H1 (cell line): Measurements from ENCODE around the gene DMWD. TPM values are rescaled to one million over a fixed set of nuclear protein-coding genes. Genes with fewer than 3 reads are reported as not detected.

Source experiments
- CTCF ChIA-PET: fragments of 300-600 bp; sonication (Branson Sonifier 250); formaldehyde crosslinking; loops from one replicate; lab custom pipeline; 2021; ENCODE audit not compliant: partially characterized antibody; lab: Charles Lee
- POLR2A ChIA-PET: fragments of 300-600 bp; sonication (Branson Sonifier 250); formaldehyde crosslinking; loops from one replicate; lab custom pipeline; 2021; ENCODE audit warnings: inconsistent platforms; ENCODE audit not compliant: partially characterized antibody; lab: Charles Lee
- DNase-seq, 2 experiments: peaks; one replicate each; pipeline versions ENCODE4 v3.0.0 to v3.0.0-alpha.2; 2010 to 2022; ENCODE audit warnings: low spot score in 2 of 2, low read depth in 1 of 2, mixed read lengths in 1 of 2
- FAIRE-seq: peaks from 2 replicates; lab custom pipeline; 2011; peaks lifted over from hg19 to GRCh38; lab: Jason Lieb, UNC
- H2AFZ ChIP-seq: 2 replicates; pipeline ENCODE4 v1.8.1; 2012; ENCODE audit warnings: low read length, inconsistent platforms
- H2AK5ac ChIP-seq: 2 replicates; pipeline ENCODE4 v1.6.1; 2013; ENCODE audit warnings: low read depth, low read length
- H2BK120ac ChIP-seq: replicated peaks from 2 replicates; pipeline ENCODE3; 2013; ENCODE audit warnings: low read depth, low read length, inconsistent platforms
- H2BK12ac ChIP-seq: 2 replicates; pipeline ENCODE4 v1.6.1; 2013; ENCODE audit warnings: low read depth, low read length
- H2BK15ac ChIP-seq: 2 replicates; pipeline ENCODE4 v1.6.1; 2013; ENCODE audit warnings: low read length
- H2BK20ac ChIP-seq: 2 replicates; pipeline ENCODE4 v1.6.1; 2013; ENCODE audit warnings: low read length
- H2BK5ac ChIP-seq: 2 replicates; pipeline ENCODE4 v1.6.1; 2013; ENCODE audit warnings: low read depth, low read length
- H3K14ac ChIP-seq: 2 replicates; pipeline ENCODE4 v1.6.1; 2013; ENCODE audit warnings: inconsistent platforms; ENCODE audit not compliant: insufficient read length
- H3K18ac ChIP-seq: 2 replicates; pipeline ENCODE4 v1.6.1; 2013; ENCODE audit warnings: low read length; ENCODE audit errors: extremely low read depth
- H3K23ac ChIP-seq: 2 replicates; pipeline ENCODE4 v1.6.1; 2013; ENCODE audit warnings: inconsistent platforms; ENCODE audit not compliant: insufficient read length
- H3K23me2 ChIP-seq: 2 replicates; pipeline ENCODE4 v1.6.1; 2013; ENCODE audit warnings: low read depth, low read length
- H3K27ac ChIP-seq: 2 replicates; pipeline ENCODE4 v1.6.1; 2011; ENCODE audit warnings: low read depth, low read length, inconsistent platforms
- H3K27me3 ChIP-seq, 4 experiments: replicated peaks in 1 of 4; 1 replicate in 1 of 4; 2 replicates in 3 of 4; pipeline versions ENCODE4 v1.6.1 to v1.8.1; 2011 to 2013; ENCODE audit warnings: low read length in 3 of 4, mild to moderate bottlenecking in 3 of 4, inconsistent platforms in 2 of 4, mixed read lengths in 2 of 4, moderate library complexity in 1 of 4; ENCODE audit not compliant: control insufficient read depth in 3 of 4, insufficient read depth in 3 of 4; ENCODE audit errors: extremely low read depth in 1 of 4
- H3K36me3 ChIP-seq, 4 experiments: 2 replicates each; pipeline versions ENCODE4 v1.6.1 to v1.8.1; 2011 to 2013; ENCODE audit warnings: mild to moderate bottlenecking in 4 of 4, low read length in 3 of 4, moderate library complexity in 2 of 4, control low read depth in 1 of 4, inconsistent platforms in 1 of 4; ENCODE audit not compliant: insufficient read depth in 4 of 4, control insufficient read depth in 2 of 4
- H3K4ac ChIP-seq: replicated peaks from 2 replicates; pipeline ENCODE3; 2013; ENCODE audit warnings: low read length, low read depth, mixed read lengths, inconsistent platforms; ENCODE audit not compliant: insufficient read length
- H3K4me1 ChIP-seq, 4 experiments: replicated peaks in 1 of 4; 1 replicate in 1 of 4; 2 replicates in 3 of 4; pipeline versions ENCODE4 v1.6.1 to v1.8.1; 2011 to 2013; ENCODE audit warnings: low read length in 3 of 4, inconsistent platforms in 2 of 4, mixed read lengths in 1 of 4; ENCODE audit not compliant: insufficient read depth in 4 of 4, control insufficient read depth in 3 of 4
- H3K4me2 ChIP-seq, 2 experiments: 2 replicates each; pipeline versions ENCODE4 v1.6.1 to v1.8.1; 2011 to 2013; ENCODE audit warnings: low read depth in 2 of 2, low read length in 2 of 2, control low read depth in 1 of 2, inconsistent platforms in 1 of 2, mild to moderate bottlenecking in 1 of 2; ENCODE audit not compliant: insufficient read depth in 1 of 2
- H3K4me3 ChIP-seq, 4 experiments: fragments of 200-600, 300-600 bp in 1 of 4; sonication (generic), shearing (Covaris generic), sonication (Bioruptor Twin) in 1 of 4; 2 replicates each; pipeline versions ENCODE4 v1.5.1 to v1.8.1; 2011 to 2016; ENCODE audit warnings: low read length in 4 of 4, low read depth in 3 of 4, control low read depth in 2 of 4, inconsistent platforms in 2 of 4, mild to moderate bottlenecking in 2 of 4, mixed read lengths in 1 of 4, moderate library complexity in 1 of 4; ENCODE audit not compliant: insufficient read depth in 2 of 4; ENCODE audit errors: extremely low read depth in 1 of 4
- H3K56ac ChIP-seq: replicated peaks from 2 replicates; pipeline ENCODE3; 2013; ENCODE audit warnings: low read depth, mild to moderate bottlenecking, mixed read lengths, low read length, inconsistent platforms; ENCODE audit not compliant: insufficient read length
- H3K79me1 ChIP-seq: 2 replicates; pipeline ENCODE4 v1.6.1; 2013; ENCODE audit warnings: low read depth, low read length, control low read depth
- H3K79me2 ChIP-seq, 2 experiments: 2 replicates each; pipeline versions ENCODE4 v1.6.1 to v1.8.1; 2012 to 2013; ENCODE audit warnings: low read length in 2 of 2, mild to moderate bottlenecking in 2 of 2, inconsistent platforms in 1 of 2; ENCODE audit not compliant: insufficient read depth in 2 of 2, control insufficient read depth in 1 of 2
- H3K9ac ChIP-seq, 4 experiments: replicated peaks in 1 of 4; 1 replicate in 1 of 4; 2 replicates in 3 of 4; pipeline versions ENCODE4 v1.6.1 to v1.8.1; 2011 to 2013; ENCODE audit warnings: low read depth in 3 of 4, low read length in 3 of 4, control low read depth in 2 of 4, mild to moderate bottlenecking in 2 of 4, moderate library complexity in 2 of 4, inconsistent platforms in 1 of 4; ENCODE audit errors: extremely low read depth in 1 of 4
- H3K9me3 ChIP-seq, 2 experiments: 2 replicates each; pipeline versions ENCODE4 v1.6.1 to v1.8.1; 2012 to 2013; ENCODE audit warnings: mild to moderate bottlenecking in 2 of 2, moderate library complexity in 2 of 2, control low read depth in 1 of 2, inconsistent platforms in 1 of 2, low read depth in 1 of 2, low read length in 1 of 2, mixed read lengths in 1 of 2; ENCODE audit not compliant: insufficient read depth in 2 of 2
- H4K20me1 ChIP-seq, 2 experiments: replicated peaks in 1 of 2; 2 replicates each; pipeline versions ENCODE3 to v1.8.1; 2011 to 2013; ENCODE audit warnings: inconsistent platforms in 2 of 2, low read length in 2 of 2, mild to moderate bottlenecking in 1 of 2; ENCODE audit not compliant: insufficient read depth in 2 of 2, control insufficient read depth in 1 of 2
- H4K5ac ChIP-seq: 2 replicates; pipeline ENCODE4 v1.6.1; 2013; ENCODE audit warnings: low read length, low read depth, mixed read lengths, inconsistent platforms; ENCODE audit not compliant: insufficient read length
- H4K8ac ChIP-seq: 2 replicates; pipeline ENCODE4 v1.8.0; 2013; ENCODE audit warnings: mild to moderate bottlenecking, moderate library complexity, low read length, inconsistent platforms; ENCODE audit not compliant: insufficient read depth; ENCODE audit errors: extremely low read depth
- H4K91ac ChIP-seq: replicated peaks from 2 replicates; pipeline ENCODE3; 2013; ENCODE audit warnings: low read length, mixed read lengths, inconsistent platforms; ENCODE audit not compliant: insufficient read length
- BCL11A ChIP-seq, 2 experiments: IDR thresholded peaks; one replicate each; pipeline ENCODE4 v1.6.1; 2011; ENCODE audit warnings: low read depth in 2 of 2, low read length in 2 of 2, mild to moderate bottlenecking in 2 of 2
- CHD1 ChIP-seq: IDR thresholded peaks from 2 replicates; pipeline ENCODE4 v1.6.1; 2012; ENCODE audit warnings: low read depth, low read length, improper control_type of control experiment
- EP300 ChIP-seq, 2 experiments: IDR thresholded peaks; 1 replicate in 1 of 2; 2 replicates in 1 of 2; pipeline ENCODE4 v1.6.1; 2011 to 2012; ENCODE audit warnings: low read depth in 2 of 2, low read length in 2 of 2, mild to moderate bottlenecking in 2 of 2, borderline replicate concordance in 1 of 2, inconsistent platforms in 1 of 2, moderate library complexity in 1 of 2
- GTF2F1 ChIP-seq: IDR thresholded peaks from 2 replicates; pipeline ENCODE4 v1.6.1; 2012; ENCODE audit warnings: low read depth, low read length, improper control_type of control experiment, borderline replicate concordance
- HDAC6 ChIP-seq: IDR thresholded peaks from one replicate; pipeline ENCODE4 v1.7.1; 2012; ENCODE audit warnings: low read depth, mild to moderate bottlenecking, inconsistent platforms, low read length, moderate library complexity
- JUND ChIP-seq: IDR thresholded peaks from 2 replicates; pipeline ENCODE4 v1.6.1; 2011; ENCODE audit warnings: mild to moderate bottlenecking, improper control_type of control experiment, low read length
- KDM5A ChIP-seq: fragments of 200-600 bp; IDR thresholded peaks from 2 replicates; pipeline ENCODE4 v1.7.1; 2012; ENCODE audit warnings: mild to moderate bottlenecking, low read length, inconsistent platforms, mixed read lengths
- POLR2A ChIP-seq, 2 experiments: IDR thresholded peaks; 1 replicate in 1 of 2; 2 replicates in 1 of 2; pipeline ENCODE4 v1.6.1; 2011; ENCODE audit warnings: low read depth in 2 of 2, low read length in 2 of 2, mild to moderate bottlenecking in 2 of 2; ENCODE audit errors: control extremely low read depth in 1 of 2
- POU5F1 ChIP-seq: IDR thresholded peaks from 2 replicates; pipeline ENCODE4 v1.6.1; 2011; ENCODE audit warnings: low read depth, mild to moderate bottlenecking, low read length, moderate library complexity
- RBBP5 ChIP-seq: IDR thresholded peaks from 2 replicates; pipeline ENCODE4 v1.7.1; 2012; ENCODE audit warnings: low read depth, mild to moderate bottlenecking, inconsistent platforms, low read length, moderate library complexity, borderline replicate concordance
- SP4 ChIP-seq: IDR thresholded peaks from 2 replicates; pipeline ENCODE4 v1.6.1; 2012; ENCODE audit warnings: low read length, inconsistent platforms
- YY1 ChIP-seq: IDR thresholded peaks from 2 replicates; pipeline ENCODE4 v1.6.1; 2011; ENCODE audit warnings: low read depth, mild to moderate bottlenecking, low read length
- ZNF274 ChIP-seq: IDR thresholded peaks from 2 replicates; pipeline ENCODE4 v1.7.0; 2012; ENCODE audit warnings: low read length, borderline replicate concordance; ENCODE audit errors: extremely low read depth
- WGBS, 2 experiments: shearing (Covaris generic) in 1 of 2; methylation state at CpG; one replicate each; pipeline versions ENCODE4 v1.1.6 to v1.1.7; 2013 to 2015; ENCODE audit warnings: low lambda C conversion rate in 2 of 2, mixed read lengths in 2 of 2, inconsistent platforms in 1 of 2, low coverage in 1 of 2, missing lambda C conversion rate in 1 of 2; ENCODE audit not compliant: insufficient replicate concordance in 2 of 2, insufficient coverage in 1 of 2, insufficient read length in 1 of 2; ENCODE audit errors: extremely low coverage in 1 of 2, missing lambda C conversion rate in 1 of 2; 5-methylcytosine and 5-hydroxymethylcytosine counted together
- polyA plus RNA-seq, 7 experiments: library from polyadenylated mRNA; depleted of rRNA in 3 of 7; stranded (reverse) in 5 of 7; unstranded in 2 of 7; fragments of >200 nt in 5 of 7; fragments of 200-250 nt in 2 of 7; gene quantifications; 1 replicate in 5 of 7; 2 replicates in 1 of 7; 4 replicates in 1 of 7; pipeline versions ENCODE4 v1.2.1 to v1.2.3, GENCODE V29; 2011 to 2013; ENCODE audit warnings: missing spikeins in 2 of 7, mixed read lengths in 2 of 7
- total RNA-seq: library from RNA; stranded (reverse); fragmentation: NEBNext Ultra II Directional; extraction: Animal tissue kit (Norgen Biotek cat#: 25700); gene quantifications from 2 replicates; pipeline ENCODE4 v1.2.1, GENCODE V29; 2021
- TF ChIP-seq, protein P1 (sequence below): IDR thresholded peaks from 2 replicates; pipeline ENCODE4 v1.6.1; 2011; ENCODE audit warnings: low read length, improper control_type of control experiment

DMWD gene
- total and polyA plus RNA-seq, 2 of the 8 experiments (the other 6 are each of a cell fraction or from before 2014, with no cell fraction given), result 13.6 to 41.0 TPM

GRCh38 chr19:45784096-45784495 lies 8.5 kb downstream of the DMWD start:
- no peak overlapping the region for H4K8ac ChIP-seq
- H3K4me1 ChIP-seq, result peaks cover 3 to 23% (median 14%) of the 10 kb centered on the region in 4 experiments
- H4K5ac ChIP-seq, result no peak overlapping the region
- no peak overlapping the region for H2AFZ ChIP-seq
- 0 out of 2 replicates have a peak, but pooled peaks cover 4% of the 10 kb centered on the region for H3K79me1 ChIP-seq
- H3K4me2 ChIP-seq, result no peak overlapping the region
- H3K23me2 ChIP-seq, result peaks cover 2% of the 10 kb centered on the region; the same call in 1 of the 2 replicates
- no peak overlapping the region for H3K4ac ChIP-seq
- H3K9me3 ChIP-seq, result no peaks in the 10 kb centered on the region
- no peak for FAIRE-seq
- no peak overlapping the region for H3K4me3 ChIP-seq
- no peak overlapping the region for H2BK15ac ChIP-seq
- ChIA-PET POLR2A (interaction anchor here (0.9 to 9.5 kb wide), 5 partner anchors 8 to 33 kb away, joined by 3 to 133 read pairs (median 4); partner anchors contain the start of genes DMWD and SIX5), CTCF (interaction anchor here (1.8 to 2.7 kb wide), 2 partner anchors 10 to 15 kb away, joined by 8 to 9 read pairs; no protein-coding TSS in a partner anchor)
- no peak overlapping the region for H2AK5ac ChIP-seq
- no peak overlapping the region for H2BK20ac ChIP-seq
- H3K27me3 ChIP-seq, result peaks cover 0 to 6% (median 0%) of the 10 kb centered on the region in 4 experiments; a peak in 1 of 7 replicates
- no peak overlapping the region for H3K56ac ChIP-seq
- H3K14ac ChIP-seq, result no peak overlapping the region
- H3K27ac ChIP-seq, result no peak overlapping the region
- no peak overlapping the region for H4K91ac ChIP-seq
- H3K36me3 ChIP-seq, result peaks cover 4 to 23% (median 11%) of the 10 kb centered on the region in 4 experiments; a peak in 6 of 8 replicates
- H2BK5ac ChIP-seq, result no peak overlapping the region
- DNase-seq, result no peak
- no peak overlapping the region for H2BK120ac ChIP-seq
- H3K9ac ChIP-seq, result no peak overlapping the region
- H2BK12ac ChIP-seq, result no peak overlapping the region
- 74% methylated on average over 3 of the region's 4 CpGs; no CpG with 5 or more reads in 1 of the 2 experiments for WGBS, 2 experiments
- no peaks in the 10 kb centered on the region for H3K79me2 ChIP-seq
- no peak overlapping the region for H3K23ac ChIP-seq
- H3K18ac ChIP-seq, result no peak overlapping the region
- peaks cover 11 to 24% of the 10 kb centered on the region in 2 experiments for H4K20me1 ChIP-seq
- no peak for TF ChIP-seq JUND
- no peak for TF ChIP-seq HDAC6
- no peak for TF ChIP-seq ZNF274
- TF ChIP-seq RBBP5, result no peak
- TF ChIP-seq YY1, result no peak
- no peak for TF ChIP-seq CHD1
- no peak for TF ChIP-seq BCL11A (IDR thresholded peaks at IDR 0.05; ENCODE audit: low read depth in 2 of 2, low read length in 2 of 2)
- TF ChIP-seq KDM5A, result no peak
- no peak for TF ChIP-seq POU5F1
- no peak for TF ChIP-seq SP4
- TF ChIP-seq, protein P1, sequence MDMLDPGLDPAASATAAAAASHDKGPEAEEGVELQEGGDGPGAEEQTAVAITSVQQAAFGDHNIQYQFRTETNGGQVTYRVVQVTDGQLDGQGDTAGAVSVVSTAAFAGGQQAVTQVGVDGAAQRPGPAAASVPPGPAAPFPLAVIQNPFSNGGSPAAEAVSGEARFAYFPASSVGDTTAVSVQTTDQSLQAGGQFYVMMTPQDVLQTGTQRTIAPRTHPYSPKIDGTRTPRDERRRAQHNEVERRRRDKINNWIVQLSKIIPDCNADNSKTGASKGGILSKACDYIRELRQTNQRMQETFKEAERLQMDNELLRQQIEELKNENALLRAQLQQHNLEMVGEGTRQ, result no peak
- TF ChIP-seq EP300 (IDR thresholded peaks at IDR 0.05; ENCODE audit: borderline replicate concordance in 1 of 2, low read depth in 2 of 2, low read length in 2 of 2), result no peak
- no peak for TF ChIP-seq POLR2A (IDR thresholded peaks at IDR 0.05; ENCODE audit: control extremely low read depth in 1 of 2, low read depth in 2 of 2, low read length in 2 of 2)
- no peak for TF ChIP-seq GTF2F1
